HepG2 (cell line): ENCODE measurements around the gene TEKT2. TPM values are rescaled to one million over a fixed set of nuclear protein-coding genes. Genes with fewer than 3 reads are reported as not detected.

Experiments
- ATAC-seq: fragments of 200-7000 bp; cut with Tn5 transposase; 3 replicates; pipeline ENCODE4 v1.9.1; 2020; ENCODE audit warnings: mild to moderate bottlenecking, moderate library complexity
- BruUV-seq: library from RNA; stranded (reverse); fragments of 400-500 nt; replicated peaks from 2 replicates; lab custom pipeline; 2021; lab: Mats Ljungman, UMichigan
- CTCF ChIA-PET: fragments of 300-600 bp; formaldehyde crosslinking; extraction: SDS; loops from one replicate; lab custom pipeline; 2021; ENCODE audit warnings: low total read pairs, inconsistent platforms, low intra/inter-chr PET ratio; lab: Yijun Ruan, JAX
- POLR2A ChIA-PET: fragments of 350-600 bp; sonication (Branson Sonifier 250); formaldehyde crosslinking; loops from one replicate; lab custom pipeline; 2020; ENCODE audit warnings: antibody characterized with exemption, inconsistent platforms; lab: Yijun Ruan, JAX
- DNase-seq: peaks from one replicate; pipeline ENCODE4 v3.0.0-alpha.2; 2015; ENCODE audit warnings: low spot score
- FAIRE-seq: peaks from 3 replicates; lab custom pipeline; 2011; peaks lifted over from hg19 to GRCh38; lab: Jason Lieb, UNC
- H2AFZ ChIP-seq: one replicate; pipeline ENCODE4 v1.6.1; 2011; ENCODE audit warnings: low read length, inconsistent platforms
- H3K27ac ChIP-seq: fragments of 300-600 bp; 3 replicates; pipeline ENCODE4 v1.8.0; 2011; ENCODE audit warnings: mixed run types, mild to moderate bottlenecking, mixed read lengths, low read length, inconsistent platforms; ENCODE audit not compliant: insufficient read depth; ENCODE audit errors: extremely low read length
- H3K27me3 ChIP-seq, 2 experiments: fragments of 200-600 bp in 1 of 2; 2 replicates in 1 of 2; 3 replicates in 1 of 2; pipeline versions ENCODE4 v1.6.0 to v1.8.0; 2011; ENCODE audit warnings: low read length in 2 of 2, mild to moderate bottlenecking in 2 of 2, moderate library complexity in 2 of 2, inconsistent platforms in 1 of 2; ENCODE audit not compliant: insufficient read depth in 2 of 2, control insufficient read depth in 1 of 2
- H3K36me3 ChIP-seq, 2 experiments: fragments of 200-600 bp in 1 of 2; replicated peaks in 1 of 2; 2 replicates in 1 of 2; 3 replicates in 1 of 2; pipeline versions ENCODE4 v1.5.1 to v1.8.0; 2011; ENCODE audit warnings: low read length in 2 of 2, inconsistent platforms in 1 of 2; ENCODE audit not compliant: insufficient read depth in 2 of 2, control insufficient read depth in 1 of 2
- H3K4me1 ChIP-seq: 2 replicates; pipeline ENCODE4 v1.5.1; 2012; ENCODE audit warnings: low read length, inconsistent platforms; ENCODE audit not compliant: insufficient read depth
- H3K4me2 ChIP-seq: 2 replicates; pipeline ENCODE4 v1.6.0; 2011; ENCODE audit warnings: low read depth, low read length, inconsistent platforms
- H3K4me3 ChIP-seq, 3 experiments: fragments of 200-600 bp in 1 of 3; sonication (generic), shearing (Covaris generic) in 1 of 3; replicated peaks in 1 of 3; 2 replicates each; pipeline ENCODE4 v1.5.1; 2011 to 2016; ENCODE audit warnings: low read length in 3 of 3, inconsistent platforms in 2 of 3, low read depth in 2 of 3, mild to moderate bottlenecking in 2 of 3, control low read depth in 1 of 3, mixed read lengths in 1 of 3; ENCODE audit not compliant: insufficient read depth in 1 of 3
- H3K79me2 ChIP-seq: one replicate; pipeline ENCODE4 v1.6.1; 2011; ENCODE audit warnings: low read length, inconsistent platforms; ENCODE audit not compliant: insufficient read depth
- H3K9ac ChIP-seq: 2 replicates; pipeline ENCODE4 v1.6.0; 2011; ENCODE audit warnings: mild to moderate bottlenecking, low read depth, low read length, inconsistent platforms; ENCODE audit not compliant: insufficient read depth
- H3K9me3 ChIP-seq: 2 replicates; pipeline ENCODE4 v1.5.1; 2012; ENCODE audit warnings: mild to moderate bottlenecking, low read length
- H4K20me1 ChIP-seq: 2 replicates; pipeline ENCODE4 v1.6.0; 2011; ENCODE audit warnings: inconsistent platforms, mild to moderate bottlenecking, low read length, moderate library complexity; ENCODE audit not compliant: insufficient read depth
- ATF7 ChIP-seq, 2 experiments: fragments of 450-650 bp in 1 of 2; sonication (generic) in 1 of 2; formaldehyde crosslinking in 1 of 2; IDR thresholded peaks; 2 replicates each; pipeline versions ENCODE4 v1.4.0 to v1.6.1; 2016 to 2020; ENCODE audit warnings: antibody characterized with exemption in 1 of 2, mild to moderate bottlenecking in 1 of 2, missing genetic modification reagents in 1 of 2
- FOSL2 ChIP-seq: sonication (generic); formaldehyde crosslinking; IDR thresholded peaks from 2 replicates; pipeline ENCODE4 v1.4.0; 2020; ENCODE audit warnings: missing genetic modification reagents
- GABPB1 ChIP-seq: IDR thresholded peaks from 2 replicates; pipeline ENCODE4 v1.6.1; 2016; ENCODE audit warnings: mild to moderate bottlenecking, missing genetic modification reagents, moderate library complexity, missing compliant biosample characterization
- GFI1 ChIP-seq: sonication (generic); formaldehyde crosslinking; IDR thresholded peaks from 2 replicates; pipeline ENCODE4 v1.5.0; 2020; ENCODE audit warnings: missing genetic modification reagents, mild to moderate bottlenecking, borderline replicate concordance
- HINFP ChIP-seq: sonication (generic); formaldehyde crosslinking; IDR thresholded peaks from 2 replicates; pipeline ENCODE4 v1.4.0; 2020; ENCODE audit warnings: low read depth, mild to moderate bottlenecking, missing genetic modification reagents
- HMG20A ChIP-seq: IDR thresholded peaks from 2 replicates; pipeline ENCODE4 v1.6.1; 2016; ENCODE audit warnings: borderline replicate concordance
- HMG20B ChIP-seq: conservative IDR thresholded peaks from 2 replicates; pipeline ENCODE4 v1.6.1; 2016; ENCODE audit warnings: missing genetic modification reagents, missing compliant biosample characterization
- HOXA5 ChIP-seq: sonication (generic); formaldehyde crosslinking; IDR thresholded peaks from 2 replicates; pipeline ENCODE4 v1.4.0; 2020; ENCODE audit warnings: missing genetic modification reagents
- MNT ChIP-seq: fragments of 450-650 bp; IDR thresholded peaks from 2 replicates; pipeline ENCODE4 v1.6.1; 2016
- PBX3 ChIP-seq: sonication (generic); formaldehyde crosslinking; IDR thresholded peaks from 2 replicates; pipeline ENCODE4 v1.8.1; 2023; ENCODE audit warnings: missing genetic modification reagents, inconsistent platforms, borderline replicate concordance
- SAFB2 ChIP-seq: sonication (generic); formaldehyde crosslinking; IDR thresholded peaks from 2 replicates; pipeline ENCODE4 v1.5.1; 2020; ENCODE audit warnings: missing genetic modification reagents, low read depth, mild to moderate bottlenecking, borderline replicate concordance
- SMC3 ChIP-seq: IDR thresholded peaks from 2 replicates; pipeline ENCODE4 v1.6.1; 2011; ENCODE audit warnings: low read length, improper control_type of control experiment
- SP4 ChIP-seq: sonication (generic); formaldehyde crosslinking; IDR thresholded peaks from 2 replicates; pipeline ENCODE4 v1.8.1; 2023; ENCODE audit warnings: mild to moderate bottlenecking, missing genetic modification reagents
- U2AF1 ChIP-seq: fragments of 200-400 bp; formaldehyde crosslinking; optimal IDR thresholded peaks from 2 replicates; pipeline ENCODE3; 2017; ENCODE audit warnings: mild to moderate bottlenecking, low read depth, low read length
- ZKSCAN5 ChIP-seq: sonication (generic); formaldehyde crosslinking; IDR thresholded peaks from 2 replicates; pipeline ENCODE4 v1.5.1; 2020; ENCODE audit warnings: mild to moderate bottlenecking, missing genetic modification reagents
- ZNF510 ChIP-seq: sonication (generic); formaldehyde crosslinking; IDR thresholded peaks from 2 replicates; pipeline ENCODE4 v1.4.0; 2020; ENCODE audit warnings: low read depth, mild to moderate bottlenecking, missing genetic modification reagents
- ZXDC ChIP-seq: sonication (generic); formaldehyde crosslinking; IDR thresholded peaks from 2 replicates; pipeline ENCODE4 v1.5.0; 2020; ENCODE audit warnings: mild to moderate bottlenecking, missing genetic modification reagents
- WGBS: methylation state at CpG from one replicate; pipeline ENCODE4 v1.1.6; 2017; ENCODE audit warnings: low lambda C conversion rate; 5-methylcytosine and 5-hydroxymethylcytosine counted together
- in situ Hi-C: cut with HindIII; loops from 2 replicates; pipeline ENCODE4 v1.10.0; 2017; ENCODE audit warnings: low pct_unique_long_range_greater_than_20kb; ENCODE audit not compliant: extremely low pct_ligation_motif_present
- intact Hi-C: fragments of 100-400 bp; cut with micrococcal nuclease; formaldehyde crosslinking; loops from one replicate; pipeline ENCODE4 v1.10.0; 2022; ENCODE audit not compliant: unreplicated experiment
- polyA plus RNA-seq, 8 experiments: library from polyadenylated mRNA; depleted of rRNA in 3 of 8; stranded (reverse) in 7 of 8; unstranded in 1 of 8; fragments of >200 nt; fragmentation: Illumina TruSeq in 4 of 8; extraction: Trizol in 4 of 8; gene quantifications; 2 replicates each; pipeline versions ENCODE4 v1.2.1 to v1.2.3, GENCODE V29; 2011 to 2016; ENCODE audit warnings: low read depth in 4 of 8, missing spikeins in 1 of 8, mixed read lengths in 1 of 8; ENCODE audit not compliant: insufficient read depth in 1 of 8
- total RNA-seq, 5 experiments: library from RNA; depleted of rRNA; stranded (reverse); fragments of >200 nt; fragmentation: Illumina TruSeq; extraction: Trizol; gene quantifications; 2 replicates each; pipeline ENCODE4 v1.2.3, GENCODE V29; 2016; ENCODE audit warnings: low read depth in 1 of 5

The TEKT2 gene
- total and polyA plus RNA-seq, 2 of the 13 experiments (the other 11 are each of a cell fraction or from before 2014, with no cell fraction given), result 0.31 to 0.38 TPM

DNA sequence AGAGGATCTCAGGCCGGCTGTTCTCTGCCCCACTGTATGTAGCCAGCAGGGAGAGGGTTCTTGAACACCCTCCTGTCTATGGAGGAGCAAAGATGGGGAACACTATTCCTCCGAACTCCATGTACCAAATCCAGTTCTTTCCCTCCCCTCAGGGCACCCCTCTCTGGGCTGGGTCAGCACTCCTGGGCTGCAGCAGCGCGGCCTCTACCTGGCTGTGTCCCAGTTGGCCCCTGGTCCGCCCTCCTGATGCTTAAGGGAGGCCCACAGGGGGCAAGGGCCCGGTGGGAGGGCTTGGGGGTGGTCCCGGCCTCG is 4.3 kb downstream of the TEKT2 start:
- Histone ChIP-seq H3K79me2 (peaks cover 21% of the 10 kb centered on the region), H3K9ac (peak overlapping the region; percentile 81), H3K27me3 (peaks cover 0 to 1% of the 10 kb centered on the region in 2 experiments; a peak in 1 of 5 replicates), H3K4me2 (peak overlapping the region; percentile 100), H3K36me3 (peaks cover 18 to 24% of the 10 kb centered on the region in 2 experiments; a peak in 4 of 5 replicates), H3K9me3 (no peaks in the 10 kb centered on the region), H4K20me1 (0 out of 2 replicates have a peak, but pooled peaks cover 3% of the 10 kb centered on the region), H3K4me1 (peaks cover 23% of the 10 kb centered on the region), H3K27ac (peak overlapping the region; percentile 48), H3K4me3 (peak overlapping the region; percentile 69 to 96 (median 83)), H2AFZ (peak overlapping the region; percentile 92)
- ATAC-seq, result peak; percentile 36
- DNase-seq, result no peak
- in situ Hi-C loops (no loop called here), intact Hi-C loops (no loop called here)
- FAIRE-seq, result no peak
- WGBS, result 44% methylated on average over 4 of the region's 8 CpGs
- ChIA-PET POLR2A (no interaction called here), CTCF (no interaction called here)
- BruUV-seq, result no TSS peak
- TF ChIP-seq HOXA5, result no peak
- TF ChIP-seq ZNF510 (CRISPR knock-in tag), result no peak
- TF ChIP-seq HMG20A (CRISPR knock-in tag), result no peak
- TF ChIP-seq GFI1 (CRISPR knock-in tag), result 0 out of 2 replicates have a peak, but pooled peaks have one; percentile 10
- no peak for TF ChIP-seq MNT
- TF ChIP-seq U2AF1, result peak; percentile 91
- no peak for TF ChIP-seq ZXDC (CRISPR knock-in tag)
- TF ChIP-seq ZKSCAN5 (CRISPR knock-in tag), result no peak
- TF ChIP-seq ATF7 (IDR thresholded peaks at IDR 0.05), result no peak
- 0 out of 2 replicates have a peak, but pooled peaks have one; percentile 3 for TF ChIP-seq ATF7 (CRISPR knock-in tag; IDR thresholded peaks at IDR 0.05)
- TF ChIP-seq SAFB2 (CRISPR knock-in tag), result no peak
- 0 out of 2 replicates have a peak, but pooled peaks have one; percentile 14 for TF ChIP-seq HINFP
- TF ChIP-seq HMG20B (CRISPR knock-in tag), result no peak
- no peak for TF ChIP-seq SP4 (CRISPR knock-in tag)
- TF ChIP-seq PBX3, result no peak
- no peak for TF ChIP-seq GABPB1 (CRISPR knock-in tag)
- TF ChIP-seq SMC3, result no peak
- no peak for TF ChIP-seq FOSL2 (CRISPR knock-in tag)
